ENCODE results near the gene BEST2. TPM values are rescaled to one million over a fixed set of nuclear protein-coding genes. Genes with fewer than 3 reads are reported as not detected.
"Not testable (repeated sequence)": the region's sequence is repeated elsewhere in the genome, so short reads cannot be mapped to it uniquely, and the experiment has no call there.

BEST2 gene
- total and polyA plus RNA-seq, 10 donors, result not detected

- intact Hi-C loops (cut with DNase I; ENCODE audit: low total_unique reads), result no loop called here
- peak within 1 kb of the TSS; percentile 62 to 94 (median 90) for H3K27ac ChIP-seq
- DNase-seq, result peak; percentile 89
- TF ChIP-seq CTCF (IDR thresholded peaks at IDR 0.05 in 8 of 11, conservative IDR thresholded peaks at IDR 0.05 in 3 of 11) (no peak), POLR2A (IDR thresholded peaks at IDR 0.05) (no peak), POLR2AphosphoS5 (IDR thresholded peaks at IDR 0.05) (peak; percentile 44 to 61 (median 54))
- WGBS, 5 donors, result 2 to 4% (median 3%) methylated on average over 23 to 28 of the region's 28 CpGs
- H3K4me1 ChIP-seq, result peaks cover 22 to 56% (median 45%) of the 10 kb centered on the region in 6 donors
- no peaks in the 10 kb centered on the region for H3K9me3 ChIP-seq
- peaks cover 0 to 26% (median 13%) of the 10 kb centered on the region in 6 donors for H3K36me3 ChIP-seq
- no peaks in the 10 kb centered on the region for H3K27me3 ChIP-seq (replicated peaks in 1 of 7)
- peak within 1 kb of the TSS; percentile 48 to 91 (median 70) for H3K4me3 ChIP-seq
Measured at GRCh38 chr19:12723641-12724426, 27.8 kb upstream of the BEST2 start, which contains the start of gene TNPO2. Gene TNPO2, minus strand, starts transcription at chr19:12723932. Its CDS starts 2,955 bp downstream, at chr19:12720977.

- Histone ChIP-seq H3K4me1 (peaks cover 18 to 56% (median 48%) of the 10 kb centered on the region in 6 donors), H3K36me3 (peaks cover 0 to 34% (median 26%) of the 10 kb centered on the region in 6 donors)
- DNase-seq; H3K27me3 ChIP-seq (replicated peaks in 1 of 7); H3K27ac ChIP-seq; intact Hi-C loops (cut with DNase I; ENCODE audit: low total_unique reads); H3K9me3 ChIP-seq; H3K4me3 ChIP-seq: not testable (repeated sequence)
- 89 to 95% (median 90%) methylated on average over 10 of the region's 10 CpGs for WGBS, 5 donors
Measured at GRCh38 chr19:12725612-12726011, 26.0 kb upstream of the BEST2 start.

- peaks cover 14 to 56% (median 49%) of the 10 kb centered on the region in 6 donors for H3K4me1 ChIP-seq
- H3K36me3 ChIP-seq, result peaks cover 0 to 47% (median 37%) of the 10 kb centered on the region in 6 donors
- H3K4me3 ChIP-seq, result no peak overlapping the region
- DNase-seq, result no peak
- no peaks in the 10 kb centered on the region for H3K9me3 ChIP-seq
- TF ChIP-seq POLR2AphosphoS5 (IDR thresholded peaks at IDR 0.05) (no peak), CTCF (IDR thresholded peaks at IDR 0.05 in 8 of 11, conservative IDR thresholded peaks at IDR 0.05 in 3 of 11) (no peak), POLR2A (IDR thresholded peaks at IDR 0.05) (no peak)
- no peaks in the 10 kb centered on the region for H3K27me3 ChIP-seq (replicated peaks in 1 of 7)
- 82 to 100% (median 97%) methylated on average over 2 of the region's 2 CpGs for WGBS, 5 donors
- peak overlapping the region in 1 of 8 donors; percentile 30 for H3K27ac ChIP-seq
- intact Hi-C loops (cut with DNase I; ENCODE audit: low total_unique reads), result no loop called here
Measured at GRCh38 chr19:12726988-12727316, 24.6 kb upstream of the BEST2 start.

GRCh38 chr19:12727745-12728433 is 23.7 kb upstream of the BEST2 start:
- no peak for TF ChIP-seq POLR2AphosphoS5 (IDR thresholded peaks at IDR 0.05)
- Histone ChIP-seq H3K4me1 (peaks cover 23 to 62% (median 56%) of the 10 kb centered on the region in 6 donors), H3K4me3 (no peak overlapping the region), H3K27me3 (replicated peaks in 1 of 7) (no peaks in the 10 kb centered on the region), H3K9me3 (no peaks in the 10 kb centered on the region), H3K36me3 (peaks cover 0 to 53% (median 37%) of the 10 kb centered on the region in 6 donors), H3K27ac (peak overlapping the region in 1 of 8 donors; percentile 17)
- WGBS, 5 donors, result 94 to 98% (median 96%) methylated on average over 7 to 9 of the region's 9 CpGs
- intact Hi-C loops (cut with DNase I; ENCODE audit: low total_unique reads), result no loop called here
- DNase-seq, result no peak

- H3K9me3 ChIP-seq, result no peaks in the 10 kb centered on the region
- 59 to 72% (median 66%) methylated on average over 3 of the region's 3 CpGs for WGBS, 5 donors
- H3K4me1 ChIP-seq, result peaks cover 18 to 61% (median 51%) of the 10 kb centered on the region in 6 donors
- H3K27me3 ChIP-seq (replicated peaks in 1 of 7), result no peaks in the 10 kb centered on the region
- intact Hi-C loops (cut with DNase I; ENCODE audit: low total_unique reads), result no loop called here
- H3K36me3 ChIP-seq, result peaks cover 0 to 53% (median 37%) of the 10 kb centered on the region in 6 donors
- DNase-seq, result no peak
- H3K27ac ChIP-seq, result peak overlapping the region in 4 of 8 donors; percentile 18 to 39 (median 24)
- TF ChIP-seq POLR2AphosphoS5 (IDR thresholded peaks at IDR 0.05), result no peak
- TF ChIP-seq CTCF (IDR thresholded peaks at IDR 0.05 in 8 of 11, conservative IDR thresholded peaks at IDR 0.05 in 3 of 11), result no peak
- no peak for TF ChIP-seq POLR2A (IDR thresholded peaks at IDR 0.05)
- no peak overlapping the region for H3K4me3 ChIP-seq
Measured at GRCh38 chr19:12730064-12730463, 21.5 kb upstream of the BEST2 start.
